Esophagus (tissue), 2 donors: ENCODE data around the gene FAM83G. TPM values are rescaled to one million over a fixed set of nuclear protein-coding genes. Genes with fewer than 3 reads are reported as not detected.

ENCODE experiments used
- H3K27ac ChIP-seq, 2 donors: one replicate each; pipeline ENCODE4 v1.5.1; 2013; ENCODE audit warnings: low read depth in 2 of 2, mild to moderate bottlenecking in 2 of 2, inconsistent platforms in 1 of 2, low read length in 1 of 2, moderate library complexity in 1 of 2
- H3K27me3 ChIP-seq, 2 donors: one replicate each; pipeline ENCODE4 v1.6.1; 2013; ENCODE audit warnings: low read length in 2 of 2, control low read depth in 1 of 2, mild to moderate bottlenecking in 1 of 2; ENCODE audit not compliant: insufficient read depth in 2 of 2, control insufficient read depth in 1 of 2
- H3K36me3 ChIP-seq, 2 donors: one replicate each; pipeline ENCODE4 v1.6.1; 2013; ENCODE audit warnings: low read length in 1 of 2; ENCODE audit not compliant: control insufficient read depth in 2 of 2, insufficient read depth in 2 of 2
- H3K4me1 ChIP-seq, 2 donors: one replicate each; pipeline ENCODE4 v1.6.1; 2013; ENCODE audit warnings: low read length in 1 of 2; ENCODE audit not compliant: control insufficient read depth in 2 of 2, insufficient read depth in 2 of 2
- H3K4me3 ChIP-seq, 2 donors: one replicate each; pipeline ENCODE4 v1.5.1; 2013; ENCODE audit warnings: low read length in 2 of 2, mild to moderate bottlenecking in 2 of 2, low read depth in 1 of 2, moderate library complexity in 1 of 2
- H3K9me3 ChIP-seq, 2 donors: one replicate each; pipeline ENCODE4 v1.6.1; 2013; ENCODE audit warnings: mild to moderate bottlenecking in 2 of 2, low read depth in 1 of 2, low read length in 1 of 2, moderate library complexity in 1 of 2; ENCODE audit not compliant: control insufficient read depth in 2 of 2, insufficient read depth in 1 of 2
- WGBS, 2 donors: extraction: QIAGEN DNeasy Blood & Tissue Kit; methylation state at CpG; one replicate each; pipeline ENCODE4 v1.1.7; 2013; 5-methylcytosine and 5-hydroxymethylcytosine counted together
- polyA plus RNA-seq, 2 donors: library from polyadenylated mRNA; stranded (reverse); fragments of 200-250 nt; gene quantifications; one replicate each; pipeline ENCODE4 v1.2.3, GENCODE V29; 2013
- donor health status: healthy with polysubstance abuse.
- donor health status: Bipolar disorder and iron deficiency.

The FAM83G gene
- polyA plus RNA-seq, 2 donors, result 33.2 to 37.1 TPM

DNA sequence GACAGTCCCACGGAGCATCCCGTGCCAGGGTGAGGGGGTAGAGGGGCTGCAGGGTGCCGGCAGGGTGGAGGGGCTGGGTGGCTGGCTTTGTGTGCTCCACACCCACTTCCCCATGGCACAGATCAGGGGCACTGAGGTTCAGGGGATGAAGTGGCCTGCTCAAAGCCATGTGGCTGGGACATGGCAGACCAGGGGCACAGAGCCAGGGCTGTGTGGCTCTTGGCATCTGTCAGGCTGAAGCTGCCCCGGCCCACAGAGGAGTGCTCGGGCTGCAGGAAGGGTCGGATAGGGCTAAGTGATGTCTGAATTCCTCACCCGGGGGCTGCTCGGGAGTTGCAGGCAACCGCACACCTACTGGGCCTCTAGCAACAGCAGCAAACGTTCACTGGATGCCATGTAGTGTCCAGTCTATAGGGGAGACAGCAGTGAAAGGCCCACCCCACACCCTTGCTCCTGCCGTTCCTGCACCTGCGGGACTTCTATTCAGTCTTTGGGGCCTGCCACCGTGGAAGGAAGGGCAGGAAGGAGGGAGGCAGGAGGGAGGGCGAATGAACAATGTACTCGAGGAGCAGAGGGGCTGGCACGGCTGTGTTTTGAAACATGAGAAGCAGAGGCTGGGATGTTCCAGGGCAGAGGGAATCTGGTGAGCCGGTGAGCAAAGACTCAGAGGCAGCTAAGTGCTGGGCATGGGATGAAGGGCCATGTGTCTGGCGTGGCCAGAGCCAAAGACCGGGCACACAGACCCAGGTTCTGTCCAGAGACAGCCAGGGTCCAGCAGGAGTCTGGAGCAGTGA, 37.5 kb downstream of the FAM83G start:
- no peak overlapping the region for H3K4me3 ChIP-seq
- WGBS, 2 donors, result 63 to 69% methylated on average over 19 of the region's 19 CpGs

GRCh38 chr17:18965530-18966236, 38.9 kb downstream of the FAM83G start:
- Histone ChIP-seq H3K4me1 (peaks cover 2 to 27% of the 10 kb centered on the region in 2 donors), H3K27me3 (no peaks in the 10 kb centered on the region), H3K9me3 (no peaks in the 10 kb centered on the region), H3K4me3 (no peak overlapping the region), H3K27ac (no peak overlapping the region), H3K36me3 (peaks cover 0 to 9% of the 10 kb centered on the region in 2 donors)
- 73 to 76% methylated on average over 14 of the region's 14 CpGs for WGBS, 2 donors

More for the DNA sequence above, 37.5 kb downstream of the FAM83G start:
- Histone ChIP-seq H3K27me3 (no peaks in the 10 kb centered on the region), H3K4me1 (peaks cover 2 to 28% of the 10 kb centered on the region in 2 donors), H3K36me3 (peaks cover under 1 to 21% of the 10 kb centered on the region in 2 donors), H3K27ac (peak overlapping the region in 1 of 2 donors; percentile 87), H3K9me3 (no peaks in the 10 kb centered on the region)

GRCh38 chr17:18964550-18964949, 40.0 kb downstream of the FAM83G start:
- Histone ChIP-seq H3K9me3 (no peaks in the 10 kb centered on the region), H3K4me1 (peaks cover 2 to 20% of the 10 kb centered on the region in 2 donors), H3K4me3 (no peak overlapping the region), H3K27ac (no peak overlapping the region), H3K36me3 (peaks cover 0 to 9% of the 10 kb centered on the region in 2 donors), H3K27me3 (no peaks in the 10 kb centered on the region)
- 86 to 88% methylated on average over 9 of the region's 9 CpGs for WGBS, 2 donors

DNA sequence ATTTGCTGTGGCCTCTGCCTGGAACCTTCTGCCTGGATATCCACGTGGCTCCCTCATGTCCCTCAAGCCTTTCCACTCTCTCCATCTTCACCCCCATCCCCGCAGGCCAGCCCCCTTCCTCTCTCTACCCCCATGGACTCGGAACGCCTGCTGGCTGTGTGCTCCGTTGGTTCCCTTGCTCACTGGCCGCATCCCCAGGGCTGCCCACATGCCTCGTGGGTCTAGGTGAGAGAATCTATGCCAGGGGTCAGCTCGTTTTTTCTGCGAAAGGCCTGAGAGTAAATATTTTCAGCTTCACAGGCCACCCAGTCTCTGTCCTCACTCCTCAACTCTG, 40.6 kb downstream of the FAM83G start:
- Histone ChIP-seq H3K4me1 (peaks cover 2 to 14% of the 10 kb centered on the region in 2 donors), H3K27ac (no peak overlapping the region), H3K27me3 (no peaks in the 10 kb centered on the region), H3K9me3 (no peaks in the 10 kb centered on the region), H3K4me3 (no peak overlapping the region), H3K36me3 (peaks cover 0 to 3% of the 10 kb centered on the region in 2 donors)
- 79 to 86% methylated on average over 9 of the region's 9 CpGs for WGBS, 2 donors

DNA sequence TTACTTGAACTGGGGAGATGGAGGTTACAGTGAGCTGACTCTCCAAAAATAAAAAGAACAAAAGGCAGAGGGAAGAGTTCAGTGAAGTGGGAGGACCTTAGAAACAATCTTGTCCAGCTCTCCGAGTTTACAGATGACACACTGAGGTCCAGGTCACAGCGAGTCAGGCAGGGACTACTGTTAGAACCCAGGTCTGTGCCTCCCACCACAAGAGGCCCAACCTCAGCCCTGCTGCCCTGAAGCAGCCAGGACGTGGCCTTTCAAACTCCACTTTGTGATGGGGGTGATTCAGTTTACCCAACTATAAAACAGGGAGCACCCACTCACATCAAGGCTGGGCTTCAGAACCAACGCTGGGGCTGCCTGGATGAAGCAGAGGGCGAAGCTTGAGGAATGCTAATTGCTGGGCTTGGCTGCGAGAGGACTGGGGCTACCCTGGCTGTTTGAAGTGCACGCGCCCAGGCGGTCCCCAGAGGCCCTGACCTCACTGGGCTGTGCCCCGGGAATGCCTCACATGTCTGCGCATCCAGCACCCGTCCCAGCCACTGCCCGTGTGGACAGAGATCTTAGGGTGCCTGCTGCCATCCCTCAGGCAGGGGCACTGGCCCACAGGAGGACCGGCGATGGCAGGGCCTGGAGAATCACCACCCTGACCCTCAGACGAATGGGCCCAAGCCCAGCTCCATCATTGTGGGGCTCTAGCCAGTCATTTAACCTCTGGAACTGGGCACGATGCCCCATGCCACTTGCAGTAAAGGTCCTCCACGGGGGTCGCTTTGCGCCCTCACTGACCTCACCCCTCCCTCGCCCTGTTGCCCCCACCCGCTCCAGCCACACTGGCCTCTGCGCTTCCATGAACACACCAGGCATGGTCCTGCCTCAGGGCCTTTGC, 41.2 kb downstream of the FAM83G start:
- H3K36me3 ChIP-seq, result no peaks in the 10 kb centered on the region
- no peak overlapping the region for H3K4me3 ChIP-seq
- H3K9me3 ChIP-seq, result no peaks in the 10 kb centered on the region
- H3K27ac ChIP-seq, result no peak overlapping the region
- peaks cover 2 to 8% of the 10 kb centered on the region in 2 donors for H3K4me1 ChIP-seq
- 77 to 86% methylated on average over 23 of the region's 23 CpGs for WGBS, 2 donors
- no peaks in the 10 kb centered on the region for H3K27me3 ChIP-seq

GRCh38 chr17:18962494-18962815, 42.1 kb downstream of the FAM83G start:
- 69 to 73% methylated on average over 6 of the region's 6 CpGs for WGBS, 2 donors
- no peaks in the 10 kb centered on the region for H3K9me3 ChIP-seq
- H3K27me3 ChIP-seq, result no peaks in the 10 kb centered on the region
- no peak overlapping the region for H3K27ac ChIP-seq
- no peak overlapping the region for H3K4me3 ChIP-seq
- H3K4me1 ChIP-seq, result peaks cover 0 to 1% of the 10 kb centered on the region in 2 donors
- no peaks in the 10 kb centered on the region for H3K36me3 ChIP-seq

DNA sequence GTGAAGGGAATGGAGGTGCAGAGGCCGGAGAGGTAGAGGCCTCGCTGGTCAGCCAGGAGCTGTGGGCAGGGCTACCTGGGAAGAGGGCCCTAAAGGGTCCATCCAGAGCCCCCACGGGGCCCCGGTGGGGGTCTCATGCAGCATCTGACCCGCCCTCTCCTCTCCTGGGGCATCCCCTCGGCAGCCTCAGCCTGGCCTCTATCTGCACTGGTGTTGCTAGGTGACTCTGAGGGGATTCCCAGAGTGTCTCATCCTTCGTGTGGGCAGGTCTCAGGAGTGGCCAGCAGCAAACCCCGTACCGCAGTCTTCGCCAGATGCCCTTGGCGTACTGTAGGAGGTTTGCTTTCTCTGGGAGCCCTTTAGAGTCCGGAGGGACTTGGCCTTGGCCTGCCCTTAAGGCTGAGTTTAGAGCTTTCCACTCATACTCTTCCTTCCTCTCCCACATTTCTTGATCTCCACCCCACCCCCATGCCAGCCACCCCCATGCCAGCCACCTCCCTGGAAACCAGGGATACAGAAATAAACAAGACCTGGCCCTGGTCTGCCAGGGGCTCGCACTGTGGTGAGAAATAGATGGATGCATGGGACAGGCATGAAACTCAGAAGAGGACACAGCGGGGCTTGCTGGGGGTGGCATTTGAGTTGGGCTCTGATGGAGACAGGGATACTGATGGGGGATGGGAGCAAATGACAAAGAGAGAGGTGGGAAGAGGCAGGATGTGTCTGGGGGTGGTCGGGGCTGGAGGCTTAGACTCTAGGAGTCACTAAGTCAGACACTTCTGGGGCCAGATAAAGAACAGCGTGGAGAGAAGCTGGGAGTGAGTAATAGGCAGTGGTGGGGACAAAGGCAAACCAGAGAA, 42.7 kb downstream of the FAM83G start:
- Histone ChIP-seq H3K27ac (no peak overlapping the region), H3K27me3 (no peaks in the 10 kb centered on the region), H3K4me1 (peaks cover 0 to 1% of the 10 kb centered on the region in 2 donors), H3K9me3 (no peaks in the 10 kb centered on the region), H3K4me3 (no peak overlapping the region), H3K36me3 (no peaks in the 10 kb centered on the region)
- 59 to 63% methylated on average over 15 to 16 of the region's 16 CpGs for WGBS, 2 donors

- no peak overlapping the region for H3K27ac ChIP-seq
- H3K9me3 ChIP-seq, result no peaks in the 10 kb centered on the region
- WGBS, 2 donors, result 34 to 37% methylated on average over 17 of the region's 17 CpGs
- no peaks in the 10 kb centered on the region for H3K36me3 ChIP-seq
- H3K4me3 ChIP-seq, result no peak overlapping the region
- H3K4me1 ChIP-seq, result peaks cover 0 to 1% of the 10 kb centered on the region in 2 donors
- no peaks in the 10 kb centered on the region for H3K27me3 ChIP-seq
Measured at GRCh38 chr17:18960803-18961511, 43.6 kb downstream of the FAM83G start.
